GM18867 (cell line): Measurements from ENCODE around the gene EID2B.

Experiments
- ATAC-seq: cut with Tn5 transposase; IDR thresholded peaks from one replicate; pipeline ENCODE4 v1.9.1; 2021; ENCODE audit warnings: mild to moderate bottlenecking, moderate library complexity; ENCODE audit not compliant: unreplicated experiment

Gene EID2B

DNA sequence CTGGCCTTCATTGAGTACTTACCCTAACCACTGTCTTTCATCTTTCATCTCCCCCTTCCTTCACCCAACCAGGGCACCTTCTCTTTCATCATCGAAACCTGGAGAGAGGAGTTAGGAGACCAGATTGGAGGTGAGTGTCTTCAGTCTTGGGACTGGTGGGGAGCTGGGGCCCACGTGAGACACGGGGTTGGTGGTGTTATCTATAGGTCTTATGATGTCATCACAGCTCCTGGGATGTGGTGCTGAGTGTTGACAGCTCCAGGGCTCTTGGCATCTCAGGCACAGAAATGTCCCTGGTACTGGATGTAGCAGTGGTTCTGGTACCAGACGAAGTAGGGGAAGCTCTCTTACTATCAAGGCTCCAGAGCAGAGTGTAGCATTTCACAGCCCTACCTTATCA is 32.1 kb downstream of the EID2B start:
- no peak for ATAC-seq

DNA sequence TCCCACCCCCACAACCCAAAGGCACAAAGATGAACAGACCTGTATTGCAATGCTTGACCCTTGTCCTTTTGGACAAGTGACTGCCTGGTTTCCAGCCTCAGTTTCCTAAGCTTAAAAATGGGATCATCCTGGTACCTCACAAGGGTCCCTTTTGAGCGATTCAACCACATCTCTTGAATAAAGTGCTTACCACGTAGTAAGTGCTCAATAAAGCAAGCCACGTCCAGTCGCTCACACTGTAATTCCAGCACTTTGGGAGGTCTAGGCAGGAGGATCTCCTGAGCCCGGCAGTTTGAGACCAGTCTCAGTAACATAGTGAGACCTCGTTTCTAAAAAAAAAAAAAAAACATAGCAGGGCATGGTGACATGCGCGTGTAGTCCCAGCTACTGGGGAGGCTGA is 32.7 kb downstream of the EID2B start:
- ATAC-seq = no peak

DNA sequence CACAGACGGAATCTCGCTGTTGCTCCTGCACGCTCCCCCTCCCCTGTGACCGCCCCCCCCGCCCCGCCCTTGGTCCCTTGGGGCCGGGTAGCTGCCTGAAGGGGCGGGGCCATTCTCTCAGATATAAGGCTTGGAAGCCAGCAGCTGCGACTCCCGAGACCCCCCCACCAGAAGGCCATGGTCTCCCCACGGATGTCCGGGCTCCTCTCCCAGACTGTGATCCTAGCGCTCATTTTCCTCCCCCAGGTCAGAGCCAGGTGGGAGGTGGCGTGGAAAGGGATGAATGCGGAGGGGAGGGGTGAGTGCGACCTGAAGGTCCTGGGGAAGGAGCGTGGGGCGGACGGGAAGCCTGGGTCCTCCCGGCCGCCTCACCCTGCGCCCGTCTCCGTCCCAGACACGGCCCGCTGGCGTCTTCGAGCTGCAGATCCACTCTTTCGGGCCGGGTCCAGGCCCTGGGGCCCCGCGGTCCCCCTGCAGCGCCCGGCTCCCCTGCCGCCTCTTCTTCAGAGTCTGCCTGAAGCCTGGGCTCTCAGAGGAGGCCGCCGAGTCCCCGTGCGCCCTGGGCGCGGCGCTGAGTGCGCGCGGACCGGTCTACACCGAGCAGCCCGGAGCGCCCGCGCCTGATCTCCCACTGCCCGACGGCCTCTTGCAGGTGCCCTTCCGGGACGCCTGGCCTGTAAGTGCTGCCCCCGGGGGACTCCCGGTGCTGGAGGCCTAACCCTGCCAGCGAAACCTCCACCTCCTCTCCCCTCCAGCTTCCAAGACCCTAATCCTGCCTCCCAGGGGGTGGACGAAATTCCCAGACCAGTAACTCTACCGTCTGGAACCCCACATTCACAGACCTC is 33.6 kb downstream of the EID2B start, which contains the start of gene DLL3:
DLL3 (plus strand) TSS at position 150 of the 845 bp plus-strand sequence; CDS start at position 178, 28 bp downstream.
- no peak for ATAC-seq

DNA sequence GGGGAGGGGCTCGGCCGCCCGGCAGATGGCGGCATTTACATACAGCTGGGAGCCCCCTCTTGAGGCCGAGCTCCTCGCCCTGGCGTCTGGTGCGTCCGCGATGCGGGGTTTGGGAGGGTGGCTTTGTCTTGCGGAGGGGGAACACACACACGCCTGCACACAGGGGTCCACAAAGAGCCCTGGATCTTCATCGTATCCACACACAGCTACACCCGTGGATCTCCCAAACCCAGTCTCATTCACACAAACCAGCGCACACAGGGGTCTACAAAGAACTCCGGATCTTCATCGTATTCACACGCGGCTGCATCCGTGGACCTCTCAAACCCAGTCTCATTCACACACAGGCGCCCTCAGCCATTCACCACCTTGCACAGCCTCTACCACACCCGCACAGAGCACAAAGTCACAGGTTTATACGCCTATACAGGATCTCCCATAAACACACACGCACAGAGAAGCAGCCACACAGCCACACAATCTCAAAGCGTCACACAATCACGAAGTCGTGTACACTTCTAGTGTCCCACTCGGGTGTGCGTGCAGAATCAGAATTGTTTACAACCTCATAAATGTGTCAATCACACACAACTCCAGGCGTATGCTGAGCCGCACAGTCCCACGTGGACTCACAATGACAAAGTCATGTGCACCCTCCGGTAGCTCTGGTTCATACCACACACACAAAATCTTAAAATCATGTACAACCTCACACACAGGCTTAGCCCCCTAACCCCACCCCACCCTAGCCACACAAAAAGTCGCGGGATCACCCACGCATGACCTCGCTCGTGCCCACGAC is 34.5 kb downstream of the EID2B start:
- no peak for ATAC-seq

DNA sequence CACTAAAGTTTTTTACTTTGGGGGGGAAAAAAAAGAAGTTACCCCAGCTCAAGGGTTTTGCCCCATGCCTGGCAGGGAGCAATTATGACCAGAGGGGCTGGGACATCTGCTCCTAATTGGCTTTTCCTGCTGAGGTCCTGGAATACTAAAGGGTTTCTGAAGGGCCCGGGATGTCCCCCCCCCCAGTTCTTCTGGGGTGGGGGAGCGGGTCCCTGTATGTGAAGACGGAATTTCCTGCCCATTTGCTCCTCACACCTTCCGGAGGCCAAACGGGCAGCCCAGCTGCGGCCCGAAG is 35.0 kb downstream of the EID2B start:
- ATAC-seq = no peak

DNA sequence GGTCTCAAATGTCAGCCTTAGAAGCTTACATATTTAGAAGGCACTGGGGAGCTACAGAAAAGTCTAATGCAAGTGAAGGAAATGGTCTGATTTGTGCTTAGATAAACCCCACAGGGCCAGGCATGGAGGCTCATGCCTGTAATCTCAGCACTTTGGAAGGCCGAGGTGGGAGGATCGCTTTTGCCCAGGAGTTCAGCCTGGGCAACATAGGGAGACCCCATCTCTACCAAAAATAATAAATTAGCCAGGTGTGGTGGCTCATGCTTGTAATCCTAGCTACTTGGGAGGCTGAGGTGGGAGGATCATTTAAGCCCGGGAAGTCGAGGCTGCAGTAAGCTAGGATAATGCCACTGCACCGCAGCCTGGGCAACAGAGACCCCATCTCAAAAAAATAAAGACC is 36.6 kb downstream of the EID2B start:
- no peak for ATAC-seq

DNA sequence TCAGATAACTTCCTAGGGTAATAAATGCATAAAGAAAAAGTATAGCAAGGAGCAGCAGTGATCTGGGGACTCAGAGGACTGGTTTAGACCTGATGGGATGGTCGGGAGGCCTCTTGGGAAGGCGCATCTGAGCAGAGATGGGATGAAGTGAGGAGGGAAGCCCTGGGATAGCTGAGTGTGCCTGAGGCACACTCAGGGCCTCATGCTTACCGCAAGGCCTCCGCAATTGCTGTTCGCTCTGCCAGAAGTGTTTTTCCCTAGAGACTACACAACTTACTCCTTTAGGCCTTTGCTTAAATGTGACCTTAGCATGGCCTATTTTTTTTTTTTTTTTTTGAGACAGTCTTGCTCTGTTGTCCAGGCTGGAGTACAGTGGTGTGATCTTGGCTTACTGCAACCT is 38.0 kb downstream of the EID2B start:
- ATAC-seq = no peak

DNA sequence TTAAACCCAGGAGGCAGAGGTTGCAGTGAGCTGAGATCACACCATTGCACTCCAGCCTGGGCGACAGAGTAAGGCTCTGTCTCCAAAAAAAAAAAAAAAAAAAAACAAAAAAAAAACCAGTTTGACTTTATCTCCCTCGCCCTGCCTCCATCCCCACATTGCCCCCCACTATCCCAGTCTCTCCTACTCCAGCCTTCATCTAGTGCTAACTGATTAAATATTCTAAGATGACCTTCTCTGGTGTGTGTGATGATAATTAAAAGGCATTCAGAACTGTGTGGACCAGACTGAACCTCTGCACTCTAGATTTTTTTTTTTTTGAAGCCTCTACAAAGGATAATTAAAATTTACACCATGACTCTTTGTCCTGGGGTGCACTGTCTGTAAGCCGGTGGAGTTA is 39.9 kb downstream of the EID2B start:
- ATAC-seq = no peak

DNA sequence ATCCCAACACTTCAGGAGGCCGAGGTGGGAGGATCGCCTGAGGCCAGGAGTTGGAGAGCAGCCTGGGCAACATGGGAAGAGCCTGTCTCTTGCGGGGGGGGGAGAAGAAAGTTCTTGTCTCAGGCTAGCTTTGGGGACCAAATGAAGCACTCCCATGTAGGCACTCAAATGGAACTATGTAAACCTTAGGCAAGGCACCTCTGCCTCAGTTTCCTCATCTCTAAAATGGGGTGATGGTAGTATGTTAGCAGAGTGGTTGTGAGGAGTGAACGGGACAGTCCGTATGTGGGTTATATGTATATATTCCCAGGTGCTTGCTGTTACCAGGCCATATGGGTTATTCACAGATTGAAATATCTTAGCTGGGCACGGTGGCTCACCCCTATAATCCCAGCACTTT is 40.4 kb downstream of the EID2B start:
- no peak for ATAC-seq

DNA sequence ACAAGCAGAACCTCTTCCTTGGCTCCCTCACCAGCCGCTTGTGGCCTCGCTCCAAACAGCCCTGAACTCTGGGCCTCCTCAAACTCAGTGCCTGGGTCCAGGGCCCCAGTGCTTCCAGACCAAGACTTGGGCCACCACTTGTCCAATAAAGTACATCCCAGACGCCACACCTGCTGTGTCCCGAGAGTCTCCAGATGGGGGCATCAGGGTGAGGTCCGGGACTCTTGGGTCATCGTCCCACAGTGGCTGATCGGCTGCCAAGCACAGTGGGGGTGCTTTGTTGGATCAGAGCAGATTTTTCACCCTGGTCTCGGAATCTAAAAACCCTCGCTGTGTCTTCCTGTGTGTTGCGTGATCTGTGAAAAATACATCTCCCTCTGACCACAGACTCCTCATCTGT is 42.9 kb downstream of the EID2B start:
- ATAC-seq = no peak

DNA sequence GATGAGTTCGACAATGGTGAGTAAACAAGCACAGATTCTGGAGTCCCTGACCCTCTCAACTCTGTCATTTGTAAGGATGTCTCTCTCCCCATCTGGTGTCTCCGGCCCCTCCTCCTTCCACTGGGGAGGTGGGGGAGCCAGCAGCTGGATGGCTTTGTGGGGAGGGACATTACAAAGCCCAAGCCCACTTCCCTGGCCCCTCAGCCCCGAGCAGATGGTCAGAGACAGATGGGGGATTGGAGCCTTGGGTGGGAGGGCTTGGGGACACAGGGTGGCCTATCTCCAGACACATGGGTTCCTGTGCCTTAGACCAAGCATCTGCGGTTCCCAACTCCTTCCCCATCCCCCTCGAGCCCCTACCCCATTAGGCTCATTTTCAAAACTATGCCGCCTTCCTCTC is 49.5 kb downstream of the EID2B start:
- ATAC-seq = no peak

DNA sequence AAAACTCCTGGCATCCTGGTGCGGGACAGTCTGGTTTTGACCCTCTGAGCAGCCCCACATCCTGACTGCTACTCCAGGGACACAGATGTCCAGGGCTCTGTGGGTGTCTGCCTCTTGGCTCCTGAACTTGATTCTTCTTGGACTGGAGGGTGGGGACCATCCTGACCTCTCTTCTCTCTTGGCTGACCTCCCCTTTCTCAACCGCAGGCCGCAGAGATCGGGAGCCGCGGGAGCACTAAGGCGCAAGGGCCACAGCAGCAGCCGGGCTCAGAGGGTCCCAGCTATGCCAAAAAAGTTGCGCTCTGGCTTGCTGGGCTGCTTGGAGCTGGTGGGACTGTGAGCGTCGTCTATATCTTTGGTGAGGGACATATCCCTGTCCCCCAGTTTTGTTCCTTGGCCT is 51.0 kb downstream of the EID2B start:
- no peak for ATAC-seq

DNA sequence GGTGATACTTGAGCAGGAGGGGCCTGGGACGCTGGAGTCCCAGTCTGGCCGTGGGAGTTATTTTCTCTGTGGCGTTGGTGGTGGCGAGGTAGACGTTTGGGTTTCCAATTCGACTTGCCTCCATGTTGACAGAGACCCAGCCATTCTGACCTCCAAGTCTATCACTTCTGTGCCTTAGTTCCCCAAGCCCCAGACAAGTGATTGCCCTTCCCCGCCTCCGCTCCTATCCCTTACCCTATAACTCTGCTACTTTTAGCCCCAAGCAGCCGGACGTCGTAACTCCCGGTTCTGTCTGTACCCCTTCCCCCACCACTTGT is 51.5 kb downstream of the EID2B start:
- no peak for ATAC-seq
